ENCODE measurements around the gene ABHD16B.

ABHD16B gene

GRCh38 chr20:63881451-63882226, 20.3 kb downstream of the ABHD16B start:
- Histone ChIP-seq H3K36me3 (ENCODE audit: insufficient read depth, low read length) (peaks cover 59% of the 10 kb centered on the region), H3K9me3 (ENCODE audit: low read length) (no peaks in the 10 kb centered on the region), H3K4me1 (ENCODE audit: insufficient read depth, low read length, severe bottlenecking) (no peaks in the 10 kb centered on the region), H3K79me2 (ENCODE audit: insufficient read depth, low read length) (no peaks in the 10 kb centered on the region), H2AFZ (ENCODE audit: low read length) (no peak overlapping the region), H3K9me2 (ENCODE audit: low read depth, low read length) (no peaks in the 10 kb centered on the region), H3K27me3 (ENCODE audit: insufficient read depth, low read length) (no peaks in the 10 kb centered on the region), H3K4me3 (ENCODE audit: low read depth, low read length, poor library complexity, severe bottlenecking) (no peak overlapping the region), H3F3A (ENCODE audit: insufficient read depth, low read length) (no peaks in the 10 kb centered on the region), H3K27ac (ENCODE audit: low read depth, low read length, poor library complexity, severe bottlenecking) (no peak overlapping the region), H4K20me1 (ENCODE audit: insufficient read depth, low read length) (no peaks in the 10 kb centered on the region), H3K4me2 (ENCODE audit: low read length) (no peak overlapping the region), H3K9ac (ENCODE audit: low read length) (no peak overlapping the region)
- no peak for TF ChIP-seq EZH2 (IDR thresholded peaks at IDR 0.05; ENCODE audit: borderline replicate concordance, low read length)
- no peak for TF ChIP-seq CTCF (IDR thresholded peaks at IDR 0.05; ENCODE audit: low read length)

GRCh38 chr20:63882257-63883200, 21.2 kb downstream of the ABHD16B start:
- no peaks in the 10 kb centered on the region for H4K20me1 ChIP-seq (ENCODE audit: insufficient read depth, low read length)
- no peak overlapping the region for H3K9ac ChIP-seq (ENCODE audit: low read length)
- H3K27ac ChIP-seq (ENCODE audit: low read depth, low read length, poor library complexity, severe bottlenecking) = no peak overlapping the region
- no peak overlapping the region for H2AFZ ChIP-seq (ENCODE audit: low read length)
- H3K9me3 ChIP-seq (ENCODE audit: low read length) = no peaks in the 10 kb centered on the region
- H3K4me1 ChIP-seq (ENCODE audit: insufficient read depth, low read length, severe bottlenecking) = no peaks in the 10 kb centered on the region
- peaks cover 59% of the 10 kb centered on the region for H3K36me3 ChIP-seq (ENCODE audit: insufficient read depth, low read length)
- no peaks in the 10 kb centered on the region for H3K27me3 ChIP-seq (ENCODE audit: insufficient read depth, low read length)
- H3F3A ChIP-seq (ENCODE audit: insufficient read depth, low read length) = no peaks in the 10 kb centered on the region
- H3K9me2 ChIP-seq (ENCODE audit: low read depth, low read length) = no peaks in the 10 kb centered on the region
- no peak overlapping the region for H3K4me2 ChIP-seq (ENCODE audit: low read length)
- H3K79me2 ChIP-seq (ENCODE audit: insufficient read depth, low read length) = no peaks in the 10 kb centered on the region
- no peak for TF ChIP-seq EZH2 (IDR thresholded peaks at IDR 0.05; ENCODE audit: borderline replicate concordance, low read length)
- no peak overlapping the region for H3K4me3 ChIP-seq (ENCODE audit: low read depth, low read length, poor library complexity, severe bottlenecking)

- Histone ChIP-seq H3K9ac (ENCODE audit: low read length) (no peak overlapping the region), H3K9me2 (ENCODE audit: low read depth, low read length) (no peaks in the 10 kb centered on the region), H3K4me1 (ENCODE audit: insufficient read depth, low read length, severe bottlenecking) (no peaks in the 10 kb centered on the region), H3F3A (ENCODE audit: insufficient read depth, low read length) (no peaks in the 10 kb centered on the region), H3K27ac (ENCODE audit: low read depth, low read length, poor library complexity, severe bottlenecking) (no peak overlapping the region), H3K79me2 (ENCODE audit: insufficient read depth, low read length) (no peaks in the 10 kb centered on the region), H3K36me3 (ENCODE audit: insufficient read depth, low read length) (peaks cover 58% of the 10 kb centered on the region), H3K4me3 (ENCODE audit: low read depth, low read length, poor library complexity, severe bottlenecking) (no peak overlapping the region), H4K20me1 (ENCODE audit: insufficient read depth, low read length) (no peaks in the 10 kb centered on the region), H2AFZ (ENCODE audit: low read length) (no peak overlapping the region), H3K4me2 (ENCODE audit: low read length) (no peak overlapping the region), H3K9me3 (ENCODE audit: low read length) (no peaks in the 10 kb centered on the region), H3K27me3 (ENCODE audit: insufficient read depth, low read length) (no peaks in the 10 kb centered on the region)
- no peak for TF ChIP-seq CTCF (IDR thresholded peaks at IDR 0.05; ENCODE audit: low read length)
- TF ChIP-seq EZH2 (IDR thresholded peaks at IDR 0.05; ENCODE audit: borderline replicate concordance, low read length) = no peak
Measured at GRCh38 chr20:63883201-63883593, 21.9 kb downstream of the ABHD16B start.
